Lung (tissue), 12 donors: ENCODE results near the gene NTSR2. TPM values are rescaled to one million over a fixed set of nuclear protein-coding genes. Genes with fewer than 3 reads are reported as not detected.
"Not testable (repeated sequence)": the region's sequence is repeated elsewhere in the genome, so short reads cannot be mapped to it uniquely, and the experiment has no call there.

Experiments used
- ATAC-seq: fragments of 200-7000 bp; cut with Tn5 transposase; one replicate; pipeline ENCODE4 v1.9.1; 2020; ENCODE audit warnings: moderate number of reproducible peaks; ENCODE audit not compliant: insufficient read depth, low FRiP score
- DNase-seq, 3 donors: peaks; one replicate each; pipeline ENCODE4 v3.0.0-alpha.2; 2013 to 2017
- H3K27ac ChIP-seq, 2 donors: one replicate each; pipeline ENCODE4 v1.5.1; 2013; ENCODE audit warnings: mild to moderate bottlenecking in 2 of 2, moderate library complexity in 2 of 2, control low read depth in 1 of 2, inconsistent platforms in 1 of 2, low read depth in 1 of 2, low read length in 1 of 2
- H3K27me3 ChIP-seq, 3 donors: one replicate each; pipeline ENCODE4 v1.5.1; 2013; ENCODE audit warnings: low read length in 2 of 3; ENCODE audit not compliant: control insufficient read depth in 3 of 3, insufficient read depth in 3 of 3
- H3K36me3 ChIP-seq, 4 donors: one replicate each; pipeline ENCODE4 v1.5.1; 2013; ENCODE audit warnings: low read length in 4 of 4, mild to moderate bottlenecking in 1 of 4, moderate library complexity in 1 of 4; ENCODE audit not compliant: control insufficient read depth in 4 of 4, insufficient read depth in 4 of 4
- H3K4me1 ChIP-seq, 5 donors: one replicate each; pipeline ENCODE4 v1.5.1; 2013; ENCODE audit warnings: low read length in 5 of 5, mild to moderate bottlenecking in 2 of 5, moderate library complexity in 1 of 5; ENCODE audit not compliant: control insufficient read depth in 5 of 5, insufficient read depth in 5 of 5
- H3K4me3 ChIP-seq: one replicate; pipeline ENCODE4 v1.5.1; 2013; ENCODE audit warnings: mild to moderate bottlenecking, control low read depth, moderate library complexity
- H3K9ac ChIP-seq, 2 donors: one replicate each; pipeline ENCODE4 v1.5.1; 2013; ENCODE audit warnings: low read length in 2 of 2, control low read depth in 1 of 2; ENCODE audit not compliant: insufficient read depth in 1 of 2
- H3K9me3 ChIP-seq, 4 donors: one replicate each; pipeline ENCODE4 v1.5.1; 2013; ENCODE audit warnings: low read length in 3 of 4, mild to moderate bottlenecking in 1 of 4, moderate library complexity in 1 of 4; ENCODE audit not compliant: control insufficient read depth in 4 of 4, insufficient read depth in 3 of 4
- WGBS, 2 donors: extraction: QIAGEN DNeasy Blood & Tissue Kit; methylation state at CpG; one replicate each; pipeline ENCODE4 v1.1.7; 2013; 5-methylcytosine and 5-hydroxymethylcytosine counted together
- polyA plus RNA-seq, 2 donors: library from polyadenylated mRNA; stranded (reverse); fragments of 200-250 nt; gene quantifications; one replicate each; pipeline ENCODE4 v1.2.1, GENCODE V29; 2013
- total RNA-seq, 2 donors: library from RNA; depleted of rRNA in 1 of 2; stranded (reverse); fragments of >200 nt in 1 of 2; gene quantifications; one replicate each; pipeline ENCODE4 v1.2.1, GENCODE V29; 2014 to 2021
- TF ChIP-seq, protein P1 (sequence below): IDR thresholded peaks from 2 replicates; pipeline ENCODE4 v1.5.1; 2012; ENCODE audit warnings: mild to moderate bottlenecking; ENCODE audit errors: control extremely low read depth, extremely low read depth
- donor health status: control.
- donor health status: control.
- donor health status: Bipolar disorder and iron deficiency.
- donor health status: healthy.
- donor health status: DM: yes; HTN: yes; CAD: no.

Gene NTSR2
- total and polyA plus RNA-seq, 4 donors = not detected

DNA sequence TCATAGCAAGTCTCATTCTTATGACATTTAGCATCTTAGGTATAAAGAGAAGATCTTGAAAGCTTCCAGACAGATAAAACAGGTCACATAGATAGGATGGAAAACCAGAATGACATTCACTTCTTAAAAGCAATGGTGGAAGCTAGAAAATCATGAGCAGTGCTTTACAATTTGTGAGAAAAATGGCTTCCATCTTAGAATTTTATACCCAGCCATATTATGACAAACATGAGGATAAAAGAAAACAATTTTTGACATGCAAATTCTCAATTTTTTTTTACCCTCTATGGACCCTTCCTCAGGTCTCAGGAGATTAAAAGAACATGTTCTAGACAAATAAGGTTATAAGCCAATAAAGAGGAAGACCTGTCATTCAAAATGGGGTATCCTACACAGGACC, 7.1 kb downstream of the NTSR2 start:
- Histone ChIP-seq H3K36me3 (no peaks in the 10 kb centered on the region), H3K9me3 (peaks cover 0 to 10% (median 0%) of the 10 kb centered on the region in 4 donors), H3K9ac (no peak overlapping the region), H3K4me3 (no peak overlapping the region), H3K4me1 (no peaks in the 10 kb centered on the region), H3K27me3 (peaks cover 0 to 6% (median 0%) of the 10 kb centered on the region in 3 donors), H3K27ac (no peak overlapping the region)
- ATAC-seq (no peak), DNase-seq (no peak)
- TF ChIP-seq, protein P1, sequence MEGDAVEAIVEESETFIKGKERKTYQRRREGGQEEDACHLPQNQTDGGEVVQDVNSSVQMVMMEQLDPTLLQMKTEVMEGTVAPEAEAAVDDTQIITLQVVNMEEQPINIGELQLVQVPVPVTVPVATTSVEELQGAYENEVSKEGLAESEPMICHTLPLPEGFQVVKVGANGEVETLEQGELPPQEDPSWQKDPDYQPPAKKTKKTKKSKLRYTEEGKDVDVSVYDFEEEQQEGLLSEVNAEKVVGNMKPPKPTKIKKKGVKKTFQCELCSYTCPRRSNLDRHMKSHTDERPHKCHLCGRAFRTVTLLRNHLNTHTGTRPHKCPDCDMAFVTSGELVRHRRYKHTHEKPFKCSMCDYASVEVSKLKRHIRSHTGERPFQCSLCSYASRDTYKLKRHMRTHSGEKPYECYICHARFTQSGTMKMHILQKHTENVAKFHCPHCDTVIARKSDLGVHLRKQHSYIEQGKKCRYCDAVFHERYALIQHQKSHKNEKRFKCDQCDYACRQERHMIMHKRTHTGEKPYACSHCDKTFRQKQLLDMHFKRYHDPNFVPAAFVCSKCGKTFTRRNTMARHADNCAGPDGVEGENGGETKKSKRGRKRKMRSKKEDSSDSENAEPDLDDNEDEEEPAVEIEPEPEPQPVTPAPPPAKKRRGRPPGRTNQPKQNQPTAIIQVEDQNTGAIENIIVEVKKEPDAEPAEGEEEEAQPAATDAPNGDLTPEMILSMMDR = no peak

DNA sequence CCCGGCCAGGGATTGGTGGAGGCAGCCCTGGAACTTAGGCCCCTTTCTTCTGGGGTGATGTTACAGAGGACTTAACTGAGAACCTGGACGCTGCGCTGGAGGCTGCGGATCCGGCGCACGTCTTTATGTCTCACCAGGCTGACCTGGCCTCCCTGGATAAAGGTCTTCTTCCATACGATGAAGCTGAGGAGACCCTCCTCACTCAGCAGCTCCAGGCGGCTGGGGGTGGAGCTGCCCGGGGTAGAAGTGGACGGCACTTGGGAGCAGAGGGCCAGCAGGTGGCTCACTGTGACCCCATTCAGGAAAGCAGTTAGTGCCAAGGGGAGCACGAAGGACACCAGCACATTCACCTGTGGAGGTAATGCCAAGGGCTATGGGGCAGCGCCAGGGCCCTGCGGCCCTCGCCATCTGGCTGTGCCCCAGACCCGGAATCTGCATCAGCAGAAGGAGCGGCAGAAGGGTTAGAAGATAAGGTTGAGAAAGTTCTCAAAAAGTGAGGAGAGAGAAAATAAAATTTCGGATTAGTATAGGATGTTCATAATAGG, 8.0 kb downstream of the NTSR2 start:
- Histone ChIP-seq H3K9ac (no peak overlapping the region), H3K36me3 (no peaks in the 10 kb centered on the region), H3K27me3 (peaks cover 0 to 4% (median 3%) of the 10 kb centered on the region in 3 donors), H3K4me3 (no peak overlapping the region), H3K27ac (no peak overlapping the region), H3K9me3 (peaks cover 0 to 10% (median 0%) of the 10 kb centered on the region in 4 donors), H3K4me1 (no peaks in the 10 kb centered on the region)
- TF ChIP-seq, protein P1 = no peak
- DNase-seq (no peak), ATAC-seq (no peak)
- WGBS, 2 donors = 87 to 88% methylated on average over 18 of the region's 18 CpGs

DNA sequence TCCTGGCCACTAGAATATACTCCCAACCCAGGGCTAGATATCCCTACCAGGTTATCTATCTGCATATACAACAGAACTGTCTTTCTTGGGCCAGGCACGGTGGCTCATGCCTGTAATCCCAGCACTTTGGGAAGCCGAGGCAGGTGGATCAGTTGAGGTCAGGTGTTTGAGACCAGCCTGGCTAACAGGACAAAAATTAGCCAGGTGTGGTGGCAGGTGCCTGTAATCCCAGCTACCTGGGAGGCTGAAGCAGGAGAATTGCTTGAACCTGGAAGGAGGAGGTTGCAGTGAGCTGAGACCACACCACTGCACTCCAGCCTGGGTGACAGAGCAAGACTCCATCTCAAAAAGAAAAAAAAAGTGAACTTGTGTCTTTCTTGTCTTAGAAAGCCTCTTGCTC, 9.6 kb downstream of the NTSR2 start:
- H3K9me3 ChIP-seq = peaks cover 0 to 10% (median 0%) of the 10 kb centered on the region in 4 donors
- not testable (repeated sequence) for H3K9ac ChIP-seq, H3K4me1 ChIP-seq, H3K4me3 ChIP-seq, ATAC-seq, H3K36me3 ChIP-seq, H3K27ac ChIP-seq, DNase-seq, H3K27me3 ChIP-seq
- 92 to 97% methylated on average over 2 of the region's 2 CpGs for WGBS, 2 donors

DNA sequence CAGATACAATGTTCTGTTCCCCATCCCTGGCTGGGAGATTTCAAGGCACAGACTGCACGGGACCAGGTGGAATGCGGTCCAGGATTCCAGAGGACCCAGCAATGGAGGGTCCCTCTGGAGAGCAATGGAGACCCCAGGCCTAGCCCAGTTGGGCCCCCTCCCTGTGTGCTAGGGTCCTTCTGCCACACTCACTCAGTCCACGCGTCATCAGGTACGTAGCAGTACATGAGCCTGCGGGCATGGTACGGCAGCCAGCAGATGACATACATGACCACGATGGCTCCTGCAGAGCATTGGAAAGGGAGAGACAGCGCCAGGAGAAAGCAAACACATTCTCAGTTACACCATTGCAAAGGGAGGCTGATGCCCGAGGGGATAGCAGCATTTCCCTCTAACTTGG, 10.1 kb downstream of the NTSR2 start:
- Histone ChIP-seq H3K27ac (no peak overlapping the region), H3K4me3 (no peak overlapping the region), H3K9ac (no peak overlapping the region), H3K27me3 (peaks cover 0 to 4% (median 3%) of the 10 kb centered on the region in 3 donors), H3K4me1 (peaks cover 0 to 2% (median 0%) of the 10 kb centered on the region in 5 donors), H3K36me3 (no peaks in the 10 kb centered on the region), H3K9me3 (peaks cover 0 to 12% (median 0%) of the 10 kb centered on the region in 4 donors)
- no peak for DNase-seq
- WGBS, 2 donors = 92 to 94% methylated on average over 10 of the region's 10 CpGs
- TF ChIP-seq, protein P1 = no peak
- no peak for ATAC-seq
